ENCODE results near the gene CBX5.

CBX5 gene

DNA sequence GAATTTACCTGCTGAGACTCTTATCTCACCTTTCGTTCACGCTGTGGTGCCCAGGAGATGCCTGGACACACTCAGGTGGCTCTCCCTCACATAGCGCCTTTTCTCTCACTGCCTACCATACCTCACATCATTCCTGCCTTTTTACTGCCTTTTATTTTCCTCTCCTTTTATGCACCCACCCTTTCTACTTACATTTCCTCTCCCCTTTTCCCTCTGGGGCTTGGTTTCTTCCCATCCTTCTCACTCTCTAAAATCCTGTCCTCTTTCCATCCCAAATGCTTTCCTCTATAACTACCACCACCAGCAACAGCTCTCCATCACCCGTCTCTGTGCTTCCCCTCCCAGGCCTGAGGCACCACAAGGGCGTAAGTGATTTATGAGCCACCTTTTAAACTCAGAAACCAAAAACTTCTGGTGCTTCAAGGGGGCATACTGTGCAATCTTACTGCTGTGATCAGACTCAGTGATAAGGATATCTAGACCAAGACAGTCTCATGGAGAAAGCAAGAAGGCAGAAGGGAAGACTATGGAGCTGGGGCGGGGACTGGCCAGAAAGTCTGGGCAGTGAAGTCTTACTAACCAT lies 58.4 kb downstream of the CBX5 start:
- no peak for DNase-seq

DNA sequence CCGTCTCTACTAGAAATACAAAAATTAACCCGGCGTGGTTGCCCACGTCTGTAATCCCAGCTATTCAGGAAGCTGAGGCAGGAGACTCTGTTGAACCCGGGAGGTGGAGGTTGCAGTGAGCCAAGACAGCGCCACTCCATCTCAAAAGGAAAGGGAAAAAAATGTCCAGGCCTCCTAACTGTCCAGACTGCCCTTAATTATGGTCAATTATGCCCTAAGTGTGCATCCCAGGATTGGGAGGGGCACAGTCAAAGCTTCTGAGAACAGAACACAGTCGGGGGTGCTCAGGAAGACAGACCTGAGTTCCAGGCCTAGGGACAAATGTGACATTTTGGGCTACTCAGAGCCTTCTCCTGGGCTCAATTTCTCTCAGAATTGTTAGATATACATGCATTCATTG lies 59.4 kb downstream of the CBX5 start:
- no peak for DNase-seq

DNA sequence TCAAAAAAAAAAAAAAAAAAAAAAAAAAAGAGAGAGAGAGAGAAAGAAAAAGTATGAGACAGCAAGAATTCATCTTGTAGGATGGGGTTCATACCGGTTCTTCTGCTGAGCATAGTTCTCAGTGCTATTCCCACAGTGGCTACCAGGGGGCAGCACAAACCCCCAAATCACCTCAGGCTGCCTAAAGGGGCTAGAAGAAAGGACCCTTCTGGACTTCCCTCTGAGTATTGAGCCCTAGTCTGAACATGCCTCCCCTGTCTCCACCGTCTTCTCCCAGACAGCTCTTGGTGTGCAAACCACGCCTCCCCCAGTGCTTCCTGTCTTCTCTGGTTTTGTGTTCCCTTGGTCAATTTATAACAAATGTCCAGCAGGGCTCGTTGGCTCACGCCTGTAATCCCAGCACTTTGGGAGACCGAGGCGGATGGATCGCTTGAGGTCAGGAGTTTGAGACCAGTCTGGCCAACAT lies 59.8 kb downstream of the CBX5 start:
- DNase-seq: peak; percentile 77

DNA sequence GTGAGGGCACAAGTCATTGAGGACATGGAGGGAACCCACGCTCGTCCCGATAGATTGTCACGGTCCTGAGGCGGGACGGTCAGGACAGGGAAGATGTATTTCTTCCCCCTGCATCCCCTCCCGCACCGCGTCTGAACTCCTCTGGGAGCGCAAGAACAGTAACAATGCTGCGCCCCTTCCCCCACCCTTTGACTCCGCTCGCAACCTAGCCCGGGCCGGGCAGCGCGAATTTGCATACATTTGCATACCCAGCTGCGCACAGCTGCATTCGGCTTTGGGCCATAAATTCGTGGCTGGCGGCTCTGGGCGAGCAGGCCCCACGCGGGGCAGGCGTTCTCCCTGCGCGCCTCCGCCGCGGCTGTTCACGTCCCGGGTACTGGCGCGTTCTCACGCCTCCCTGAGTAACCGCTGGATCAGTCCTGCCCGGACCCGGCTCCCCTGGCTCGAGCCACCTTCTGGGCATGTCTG lies 62.1 kb downstream of the CBX5 start:
- DNase-seq: peak; percentile 64

DNA sequence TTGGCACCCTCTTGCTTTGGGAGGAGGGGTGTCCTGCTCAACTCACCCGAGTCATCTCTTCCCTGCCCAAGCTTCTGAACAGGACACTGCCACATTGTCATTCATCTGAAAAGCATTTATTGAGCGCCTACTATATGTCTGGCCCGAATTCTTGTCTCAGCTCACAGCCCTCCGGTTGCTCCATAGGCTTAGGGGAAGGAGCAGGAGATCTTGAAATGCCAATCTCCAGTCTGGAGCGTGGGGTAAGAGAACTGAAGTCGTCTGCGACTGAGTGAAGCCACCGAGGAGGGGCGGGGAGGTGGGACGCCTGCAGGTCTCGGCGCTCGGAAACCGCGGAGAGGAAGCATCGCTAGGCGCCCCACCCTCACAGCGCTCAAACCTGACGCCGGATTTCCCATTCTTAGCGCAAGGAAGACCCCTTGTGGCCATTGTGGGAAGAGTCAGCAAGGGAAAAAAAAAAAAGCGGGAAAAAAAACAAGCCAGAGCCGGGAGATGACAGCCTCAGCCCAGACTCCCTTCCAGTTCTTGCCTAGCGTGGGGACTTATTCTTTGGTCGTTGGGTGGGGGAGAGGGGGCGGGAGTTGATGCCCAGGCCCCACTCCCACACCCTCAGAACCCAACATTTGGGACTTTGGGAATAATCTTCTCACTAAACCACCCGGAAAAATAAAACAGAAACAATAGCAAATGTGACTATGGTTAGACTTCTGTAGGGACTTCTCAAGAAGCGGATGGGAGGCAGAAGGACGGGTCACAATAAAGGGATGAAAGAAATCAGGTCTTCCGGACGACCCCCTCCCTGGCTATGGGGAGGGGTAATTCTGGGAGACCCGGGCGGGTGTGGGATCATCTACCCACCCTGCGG lies 62.9 kb downstream of the CBX5 start:
- DNase-seq: peak; percentile 98

DNA sequence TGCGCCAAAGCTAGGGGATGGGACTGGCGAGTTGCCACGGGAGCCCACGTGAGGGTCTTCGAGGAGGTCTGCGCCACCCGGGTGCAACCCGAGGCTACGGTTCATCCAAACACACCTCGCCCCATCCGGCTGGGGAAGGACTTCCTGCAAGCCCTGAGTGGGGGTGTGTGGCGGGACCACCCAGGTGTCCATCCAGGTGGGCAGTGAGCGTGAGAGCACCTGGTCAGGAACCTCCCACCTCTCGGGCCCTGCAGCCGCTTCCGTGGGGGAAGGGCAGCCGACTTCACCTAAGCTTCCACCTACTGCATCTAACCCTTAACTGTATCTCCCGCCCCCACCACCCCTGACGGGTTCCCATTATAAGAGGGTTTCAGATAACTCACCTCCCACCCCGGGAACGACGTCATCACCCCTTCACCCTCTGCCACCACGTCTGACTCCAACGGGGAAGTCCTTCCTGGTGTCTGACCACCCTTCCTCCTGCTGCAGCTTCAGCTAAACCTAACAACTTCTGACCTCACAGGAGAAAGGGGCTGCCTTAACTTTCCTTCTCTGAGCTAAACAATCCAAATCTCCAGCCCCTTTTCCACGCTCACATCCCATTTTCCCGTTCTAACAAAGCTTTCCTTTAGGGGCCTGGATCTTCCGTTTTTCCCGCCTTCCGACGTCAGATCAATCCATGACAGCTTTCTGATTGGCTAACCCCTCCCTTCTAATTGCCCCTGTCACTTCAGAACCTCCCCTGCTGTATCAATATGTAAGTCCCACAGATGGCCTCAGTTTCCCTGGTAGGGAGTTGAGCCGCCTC lies 63.7 kb downstream of the CBX5 start:
- DNase-seq: no peak

DNA sequence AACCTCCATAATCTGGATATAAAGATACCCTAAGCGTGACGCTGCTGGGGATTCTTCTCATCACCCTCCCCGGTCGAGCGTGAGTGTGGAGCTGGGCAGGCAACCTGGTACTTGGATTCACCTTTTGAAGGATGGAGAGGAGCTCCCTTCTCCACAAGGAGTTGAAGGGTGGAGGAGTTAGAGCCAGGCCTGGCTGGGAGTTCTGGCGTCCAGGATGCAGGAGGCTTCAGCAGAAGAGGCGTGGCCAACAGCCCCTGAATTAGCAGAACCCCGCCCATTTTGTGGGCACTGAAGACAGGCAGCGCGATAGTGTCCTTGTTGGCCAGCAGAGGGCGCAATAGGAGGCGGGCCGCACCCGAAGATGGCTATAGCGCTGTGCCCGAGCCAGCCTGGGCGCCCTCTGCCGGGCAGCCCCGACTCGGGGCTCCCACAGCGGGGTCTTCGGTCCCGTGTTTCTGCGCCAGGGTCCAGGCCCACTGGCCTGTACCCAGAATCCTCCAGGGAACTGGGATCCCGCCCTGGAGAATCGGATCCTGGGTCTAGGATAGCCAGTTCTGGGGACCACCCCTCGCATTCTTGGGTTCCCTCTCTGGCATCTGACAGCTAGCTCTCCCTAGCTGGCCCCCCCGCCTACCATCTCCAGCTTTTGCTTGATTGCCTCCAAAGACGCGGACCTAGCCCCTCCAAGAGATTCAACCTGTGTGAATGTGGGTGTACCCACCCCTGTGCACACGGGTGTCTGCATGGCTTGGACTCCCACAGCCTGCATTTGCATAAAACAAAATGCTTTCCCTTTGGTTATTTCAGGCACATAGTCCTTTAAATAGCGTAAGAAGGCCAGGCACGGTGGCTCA lies 65.1 kb downstream of the CBX5 start:
- DNase-seq: peak; percentile 95

DNA sequence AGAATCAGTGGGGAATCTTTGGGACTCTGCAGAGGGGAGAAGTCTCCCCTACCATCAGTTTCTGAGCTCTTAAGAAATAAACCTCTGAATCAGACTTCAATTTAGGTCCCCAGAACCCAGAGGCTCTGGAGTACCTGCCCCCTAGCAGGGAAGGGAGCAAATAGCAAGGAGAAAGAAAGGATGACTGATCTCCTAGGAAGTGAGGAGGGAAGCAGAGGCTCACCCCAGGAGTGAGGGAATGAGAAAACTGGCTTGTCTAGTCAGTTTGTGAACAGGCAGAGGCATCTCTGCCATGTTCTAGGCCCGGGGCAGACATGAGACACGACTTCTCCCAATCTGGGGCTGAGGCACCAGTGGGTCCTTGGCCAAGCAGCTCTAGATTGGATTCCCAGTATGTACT lies 66.8 kb downstream of the CBX5 start:
- DNase-seq: no peak

DNA sequence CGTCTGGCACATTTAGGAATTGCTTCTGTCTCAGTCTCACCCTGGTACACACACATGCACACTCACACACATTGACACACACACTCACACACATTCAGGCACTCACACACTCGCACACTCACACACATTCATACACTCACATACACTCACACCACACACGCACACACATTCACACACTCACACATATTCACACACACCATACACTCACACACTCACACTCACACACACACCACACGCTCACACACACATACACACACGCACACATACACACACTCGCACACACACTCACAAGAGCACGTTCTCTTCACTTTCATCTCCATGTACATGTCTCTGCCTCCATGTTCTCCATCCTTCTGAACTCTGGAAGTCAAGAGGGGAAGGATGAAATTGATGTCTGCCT lies 68.0 kb downstream of the CBX5 start:
- DNase-seq: no peak

DNA sequence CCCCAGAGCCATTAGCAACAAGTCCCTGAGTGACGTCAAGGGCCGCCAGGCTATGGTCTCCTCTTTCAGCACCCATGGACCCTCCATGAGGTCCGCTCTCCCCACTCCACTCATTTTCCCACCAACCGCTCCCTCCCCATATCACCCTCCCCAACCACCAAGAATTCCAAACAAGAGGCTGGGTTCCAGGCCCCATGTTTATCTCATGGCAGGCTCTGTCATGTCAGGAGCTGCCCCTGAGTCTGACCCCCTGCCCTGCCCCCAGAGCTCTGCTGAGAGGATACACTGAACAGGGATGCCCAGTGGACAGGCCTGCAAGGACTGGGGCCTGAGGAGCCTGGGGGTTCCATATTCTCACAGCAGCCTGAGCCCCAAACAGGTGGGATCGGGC lies 69.5 kb downstream of the CBX5 start:
- DNase-seq: no peak

DNA sequence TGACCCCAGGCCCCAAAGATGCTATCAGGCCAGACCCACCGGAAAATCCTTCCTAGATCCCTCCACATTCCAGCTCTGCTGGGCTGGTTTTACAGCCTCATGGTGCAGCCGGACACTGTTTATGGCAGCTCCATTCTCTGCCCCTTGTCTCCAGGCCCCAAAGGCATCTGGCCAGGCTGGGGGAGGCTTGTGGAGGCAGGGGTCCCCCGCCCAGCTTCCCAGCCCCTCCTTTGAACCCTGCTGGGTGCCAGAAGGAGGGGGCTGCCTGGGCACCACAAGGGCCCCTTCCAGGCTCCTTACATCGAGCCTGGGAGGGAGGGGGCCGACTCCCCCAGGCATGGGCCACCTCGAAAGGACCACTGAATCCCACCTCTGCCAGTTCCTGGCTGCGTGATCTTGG lies 71.3 kb downstream of the CBX5 start:
- DNase-seq: no peak

DNA sequence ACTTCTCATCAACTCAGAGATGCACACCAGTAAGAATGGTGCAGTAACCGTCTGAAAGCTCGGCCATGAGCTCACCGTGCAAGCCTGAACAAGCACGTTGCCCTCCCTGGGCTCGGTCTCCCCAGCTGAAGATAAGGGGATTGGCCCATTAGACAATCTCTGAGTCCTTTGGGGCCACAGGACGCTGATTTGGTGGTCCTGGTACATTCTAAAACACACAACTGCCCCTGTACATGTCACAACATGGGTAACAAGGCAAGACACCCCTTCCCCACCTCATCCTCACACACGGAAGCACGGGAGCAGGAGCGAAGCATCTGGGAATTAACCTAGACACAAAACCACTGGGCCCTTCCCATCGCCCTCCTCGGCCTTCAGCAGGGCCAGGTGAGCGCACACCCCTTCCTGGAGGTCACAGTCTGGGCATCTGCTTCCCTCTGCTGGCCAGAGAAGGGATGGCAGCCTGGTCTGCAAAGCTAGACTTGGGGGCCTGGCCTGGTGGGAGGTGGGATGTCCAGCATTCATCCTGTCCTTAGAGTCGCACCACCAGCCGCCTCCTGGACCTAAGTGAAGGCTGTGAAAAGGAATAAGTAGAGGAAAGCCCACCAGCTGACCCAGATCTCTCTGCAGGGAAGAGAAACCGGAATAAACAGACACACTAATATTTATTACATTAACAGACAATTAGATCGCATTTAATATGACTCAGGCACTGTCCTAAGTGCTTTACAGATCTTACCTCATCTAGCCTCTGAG lies 72.2 kb downstream of the CBX5 start:
- peak; percentile 85 for DNase-seq

DNA sequence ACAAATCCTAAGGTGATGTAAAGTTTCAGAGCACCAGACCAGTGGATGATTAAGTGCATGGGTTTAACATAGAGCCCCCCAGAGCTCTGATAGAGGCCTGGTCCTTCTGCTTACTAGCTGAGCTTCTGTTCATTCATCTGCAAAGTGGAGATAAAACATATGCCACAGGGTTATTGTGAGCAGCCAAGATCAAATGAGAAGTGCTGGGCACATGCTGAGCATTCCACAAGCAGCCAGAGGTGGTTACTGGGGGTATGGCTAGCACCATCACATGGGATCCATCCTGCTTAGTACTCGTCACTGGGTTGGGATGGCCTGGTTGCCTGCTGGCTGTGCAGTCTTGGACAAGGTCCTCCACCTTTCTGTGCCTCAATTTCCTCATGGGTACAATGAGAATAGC lies 73.1 kb downstream of the CBX5 start:
- DNase-seq: no peak

DNA sequence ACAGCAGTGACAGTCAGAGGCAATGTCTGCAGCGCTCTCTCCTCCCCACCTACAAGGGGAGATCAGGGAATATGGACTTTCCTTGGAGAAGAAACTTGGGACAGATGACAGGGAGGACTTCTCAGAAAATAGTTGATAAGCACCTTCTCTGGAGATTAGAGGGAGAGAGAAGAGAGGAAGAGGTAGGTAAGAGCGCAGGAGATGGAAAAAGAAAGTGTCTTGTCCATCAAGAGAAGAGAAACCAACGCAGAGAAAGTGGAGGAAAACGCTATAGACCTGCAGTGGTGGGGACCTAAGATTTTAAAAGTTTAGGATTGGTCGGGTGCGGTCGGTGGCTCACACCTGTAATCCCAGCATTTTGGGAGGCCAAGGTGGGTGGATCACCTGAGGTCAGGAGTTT lies 75.6 kb downstream of the CBX5 start:
- no peak for DNase-seq

DNA sequence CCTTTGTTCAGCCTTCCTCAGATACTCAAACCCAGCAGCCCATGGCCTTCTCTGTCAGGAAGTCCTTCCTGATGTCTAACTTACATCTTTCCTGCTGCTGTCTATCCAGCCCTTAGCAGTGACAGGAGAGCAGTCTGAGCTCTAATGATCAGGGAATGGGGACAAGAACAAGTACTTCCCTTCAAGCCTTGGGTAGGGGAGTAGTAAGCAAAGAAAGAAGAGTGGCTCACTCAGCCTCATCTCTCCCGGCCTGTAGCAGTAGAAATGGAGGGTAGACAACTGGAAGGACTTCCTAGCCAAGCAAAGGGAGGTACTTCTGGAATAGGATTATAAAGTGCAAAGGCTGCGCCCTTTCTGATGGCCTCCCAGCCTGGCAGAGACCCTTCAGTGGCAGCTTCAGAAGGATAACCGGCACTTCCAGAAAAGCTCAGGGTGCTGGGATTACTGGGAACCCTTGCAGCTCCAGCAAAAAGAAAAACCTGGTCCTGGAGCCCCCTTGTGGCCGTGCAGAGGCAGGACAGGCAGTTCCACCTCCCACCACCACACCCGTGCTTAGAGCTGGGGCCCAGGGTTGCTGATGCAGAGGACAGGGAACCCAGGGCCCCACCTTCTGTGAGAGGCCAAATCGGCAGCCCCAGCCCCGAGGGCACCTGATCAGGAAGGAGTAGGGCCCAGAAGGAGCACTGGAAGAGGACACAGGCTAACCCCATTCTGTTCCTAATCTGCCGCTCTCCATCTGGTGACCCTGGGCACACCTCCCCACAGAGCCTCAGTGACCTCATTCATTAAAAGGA lies 78.7 kb downstream of the CBX5 start:
- peak; percentile 66 for DNase-seq

DNA sequence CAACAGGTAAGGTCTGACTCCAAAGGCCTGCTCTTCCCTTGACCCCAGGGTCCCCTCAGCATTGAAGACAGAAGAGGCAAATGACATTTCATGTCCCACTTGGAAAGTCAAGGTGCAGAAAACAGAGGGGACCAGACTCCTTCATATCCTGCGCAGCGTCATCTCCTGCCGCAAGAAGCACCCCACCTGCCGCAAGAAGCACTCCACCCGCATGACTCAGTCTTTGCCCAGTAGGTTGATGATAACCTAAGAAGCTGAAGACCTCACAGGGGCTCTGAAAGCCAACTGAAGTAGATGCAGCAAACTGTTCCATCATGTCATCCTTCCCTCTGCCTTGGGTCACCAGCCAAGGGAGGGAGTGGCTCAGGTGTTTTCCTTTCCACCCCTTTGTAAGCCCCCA lies 79.5 kb downstream of the CBX5 start:
- DNase-seq: no peak

DNA sequence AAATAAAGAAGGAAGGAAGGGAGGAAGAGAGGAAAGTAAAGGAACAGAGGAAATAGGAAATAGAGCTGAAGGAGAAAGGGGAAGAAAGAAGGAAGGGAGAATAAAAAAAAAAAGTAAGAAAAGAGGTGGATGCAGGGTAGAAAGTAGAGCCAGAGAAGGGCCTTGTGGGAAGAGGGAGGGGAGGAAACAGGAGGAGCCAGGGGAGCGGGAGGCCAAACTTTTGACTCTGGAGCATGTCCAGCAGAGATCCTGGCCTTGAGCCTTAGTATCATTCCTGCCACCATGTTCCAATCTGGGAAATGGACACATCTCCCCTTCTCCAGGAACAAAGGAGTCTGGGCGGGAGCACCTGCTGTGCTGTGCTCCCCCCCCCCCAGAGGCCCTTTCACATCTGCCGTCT lies 80.0 kb downstream of the CBX5 start:
- no peak for DNase-seq

DNA sequence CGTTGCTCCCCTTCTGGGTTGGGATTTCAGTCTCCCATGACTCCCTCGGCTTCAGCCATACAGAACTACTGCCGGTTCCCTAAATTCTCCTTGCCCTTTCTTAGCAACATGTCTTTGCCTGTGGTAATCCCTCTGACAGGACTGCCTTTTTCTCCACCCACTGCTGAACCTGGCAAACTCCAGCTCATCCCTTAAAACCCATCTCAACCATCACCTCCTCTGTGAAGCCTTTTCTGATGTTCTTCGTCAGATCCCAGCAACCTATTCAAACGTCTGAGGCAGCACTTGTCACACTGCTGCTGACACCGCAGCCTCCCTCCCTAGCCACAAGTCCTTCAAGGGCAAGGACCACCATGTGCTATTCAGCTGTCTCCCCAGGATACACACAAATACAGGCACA lies 80.9 kb downstream of the CBX5 start:
- DNase-seq: no peak

DNA sequence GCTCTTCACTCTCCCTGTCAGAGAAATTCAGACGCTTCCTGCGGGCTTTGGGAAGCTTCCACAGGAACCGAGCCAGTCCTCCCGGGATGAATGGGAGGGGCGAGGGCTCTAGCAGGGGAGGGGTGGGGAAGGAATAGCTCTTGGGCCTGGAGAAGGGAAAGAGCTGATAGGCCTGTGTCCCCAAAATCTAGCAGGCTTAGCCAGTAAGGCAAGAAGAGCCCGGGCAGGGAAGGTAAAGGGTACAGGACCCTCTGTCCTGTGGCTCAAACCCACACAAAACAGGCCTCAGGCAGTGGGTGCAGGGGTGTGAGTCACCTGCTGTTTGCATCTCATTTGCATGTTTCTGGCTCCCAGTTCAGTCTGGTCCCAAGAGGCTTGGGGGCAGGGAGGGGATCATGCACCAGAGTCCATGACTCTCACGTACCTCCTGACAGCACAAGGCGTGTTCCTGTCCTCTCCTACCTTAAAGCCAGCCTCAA lies 82.5 kb downstream of the CBX5 start:
- no peak for DNase-seq

DNA sequence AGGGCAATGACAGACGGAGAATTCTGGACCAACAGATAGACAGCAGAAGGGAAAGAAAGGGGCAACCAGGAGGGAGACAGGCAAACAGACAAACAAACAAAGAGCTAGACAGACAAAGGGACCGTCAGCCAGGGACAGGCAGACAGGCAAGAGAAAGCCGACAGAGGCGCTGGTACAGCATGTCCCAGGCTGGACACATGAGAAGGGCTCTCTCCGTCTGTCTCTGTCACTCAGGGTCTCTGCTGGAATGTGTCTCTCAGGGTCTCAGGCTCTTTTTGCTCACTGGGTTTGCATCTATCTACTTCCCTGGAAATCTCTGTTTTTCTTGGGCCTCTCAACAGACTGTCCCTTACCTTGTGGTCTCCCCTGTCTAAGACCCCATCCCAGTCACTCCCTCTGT lies 82.9 kb downstream of the CBX5 start:
- DNase-seq: no peak

DNA sequence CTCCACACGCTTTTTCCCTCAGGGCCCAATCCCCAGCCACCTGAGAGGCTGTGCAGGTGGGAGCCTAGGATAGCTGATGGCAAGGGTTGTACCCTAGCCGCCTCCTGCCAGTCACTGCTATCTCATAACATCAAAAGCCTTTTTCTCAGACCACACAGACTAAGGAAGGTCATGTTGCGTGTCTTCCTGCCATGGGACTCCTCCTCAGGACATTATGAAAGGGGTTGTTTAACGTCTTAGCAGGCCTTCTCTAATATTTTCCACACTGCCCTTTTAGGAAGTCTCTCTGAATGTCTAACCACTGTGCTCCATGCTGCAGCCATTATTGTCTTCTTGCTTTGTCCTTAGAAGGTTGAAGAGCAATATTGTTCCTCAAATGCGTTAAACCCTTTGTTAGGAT lies 83.5 kb downstream of the CBX5 start:
- no peak for DNase-seq
